HepG2 (cell line): ENCODE data around the gene TRA2B. TPM values are rescaled to one million over a fixed set of nuclear protein-coding genes. Genes with fewer than 3 reads are reported as not detected.
A peak's percentile ranks its signal among the peaks of the same experiment; 100 is the strongest.

Experiments used
- AGO1 ChIP-seq: fragments of 200-400 bp; formaldehyde crosslinking; IDR thresholded peaks from 2 replicates; pipeline ENCODE4 v1.6.1; 2017; ENCODE audit warnings: mild to moderate bottlenecking, low read depth, low read length, moderate library complexity; ENCODE audit not compliant: poor library complexity, severe bottlenecking
- CC2D1A ChIP-seq: sonication (generic); formaldehyde crosslinking; IDR thresholded peaks from 2 replicates; pipeline ENCODE4 v1.8.1; 2023; ENCODE audit warnings: mild to moderate bottlenecking, missing genetic modification reagents
- CCDC6 ChIP-seq: sonication (generic); formaldehyde crosslinking; IDR thresholded peaks from 2 replicates; pipeline ENCODE4 v1.8.1; 2022; ENCODE audit warnings: mild to moderate bottlenecking, missing genetic modification reagents, moderate library complexity
- CENPX ChIP-seq: sonication (generic); formaldehyde crosslinking; IDR thresholded peaks from 2 replicates; pipeline ENCODE4 v1.9.0; 2021; ENCODE audit warnings: mild to moderate bottlenecking, missing genetic modification reagents, moderate library complexity
- DMTF1 ChIP-seq: sonication (generic); formaldehyde crosslinking; IDR thresholded peaks from 2 replicates; pipeline ENCODE4 v1.4.0; 2020; ENCODE audit warnings: mild to moderate bottlenecking, missing genetic modification reagents
- ELF3 ChIP-seq: IDR thresholded peaks from 2 replicates; pipeline ENCODE4 v1.6.1; 2016; ENCODE audit warnings: missing genetic modification reagents, missing compliant biosample characterization
- EP300 ChIP-seq, 3 experiments: sonication (generic) in 1 of 3; formaldehyde crosslinking in 1 of 3; IDR thresholded peaks; 2 replicates each; pipeline versions ENCODE4 v1.5.1 to v1.6.1; 2011 to 2020; ENCODE audit warnings: low read depth in 2 of 3, low read length in 2 of 3, borderline replicate concordance in 1 of 3, improper control_type of control experiment in 1 of 3, mild to moderate bottlenecking in 1 of 3, missing genetic modification reagents in 1 of 3, moderate library complexity in 1 of 3
- FOXP1 ChIP-seq, 2 experiments: fragments of 450-650 bp in 1 of 2; IDR thresholded peaks; 2 replicates each; pipeline ENCODE4 v1.6.1; 2017 to 2018; ENCODE audit warnings: antibody characterized with exemption in 1 of 2
- PHF21A ChIP-seq: sonication (generic); formaldehyde crosslinking; IDR thresholded peaks from 2 replicates; pipeline ENCODE4 v1.5.0; 2020; ENCODE audit warnings: mild to moderate bottlenecking, missing genetic modification reagents
- PPARG ChIP-seq: conservative IDR thresholded peaks from 2 replicates; pipeline ENCODE4 v1.6.1; 2016; ENCODE audit warnings: missing biosample characterization, missing genetic modification reagents
- SP1 ChIP-seq, 2 experiments: fragments of 450-650 bp in 1 of 2; sonication (generic) in 1 of 2; formaldehyde crosslinking in 1 of 2; IDR thresholded peaks; 2 replicates each; pipeline versions ENCODE4 v1.4.0 to v1.6.1; 2016 to 2020; ENCODE audit warnings: missing genetic modification reagents in 1 of 2
- STAG1 ChIP-seq: sonication (generic); formaldehyde crosslinking; IDR thresholded peaks from 2 replicates; pipeline ENCODE4 v1.4.0; 2020; ENCODE audit warnings: missing genetic modification reagents
- ZNF17 ChIP-seq: sonication (generic); formaldehyde crosslinking; IDR thresholded peaks from 2 replicates; pipeline ENCODE4 v1.5.0; 2020; ENCODE audit warnings: mild to moderate bottlenecking, missing genetic modification reagents
- ZNF230 ChIP-seq: sonication (generic); formaldehyde crosslinking; IDR thresholded peaks from 2 replicates; pipeline ENCODE4 v1.4.0; 2020; ENCODE audit warnings: mild to moderate bottlenecking, missing genetic modification reagents
- ZNF33A ChIP-seq: sonication (generic); formaldehyde crosslinking; IDR thresholded peaks from 2 replicates; pipeline ENCODE4 v1.5.1; 2020; ENCODE audit warnings: missing genetic modification reagents, mild to moderate bottlenecking, moderate library complexity, borderline replicate concordance
- ZNF570 ChIP-seq: sonication (generic); formaldehyde crosslinking; IDR thresholded peaks from 2 replicates; pipeline ENCODE4 v1.4.0; 2020; ENCODE audit warnings: mild to moderate bottlenecking, missing genetic modification reagents, borderline replicate concordance
- ZNF580 ChIP-seq: IDR thresholded peaks from 2 replicates; pipeline ENCODE4 v1.6.1; 2016; ENCODE audit warnings: low read depth, borderline replicate concordance
- ZNF740 ChIP-seq: sonication (generic); formaldehyde crosslinking; IDR thresholded peaks from 2 replicates; pipeline ENCODE4 v1.4.0; 2020; ENCODE audit warnings: missing genetic modification reagents
- ZNF777 ChIP-seq: sonication (generic); formaldehyde crosslinking; IDR thresholded peaks from 2 replicates; pipeline ENCODE4 v1.4.0; 2020; ENCODE audit warnings: missing genetic modification reagents
- ZNF800 ChIP-seq: sonication (generic); formaldehyde crosslinking; IDR thresholded peaks from 2 replicates; pipeline ENCODE4 v1.4.0; 2020; ENCODE audit warnings: missing genetic modification reagents
- polyA plus RNA-seq, 8 experiments: library from polyadenylated mRNA; depleted of rRNA in 3 of 8; stranded (reverse) in 7 of 8; unstranded in 1 of 8; fragments of >200 nt; fragmentation: Illumina TruSeq in 4 of 8; extraction: Trizol in 4 of 8; gene quantifications; 2 replicates each; pipeline versions ENCODE4 v1.2.1 to v1.2.3, GENCODE V29; 2011 to 2016; ENCODE audit warnings: low read depth in 4 of 8, missing spikeins in 1 of 8, mixed read lengths in 1 of 8; ENCODE audit not compliant: insufficient read depth in 1 of 8
- total RNA-seq, 5 experiments: library from RNA; depleted of rRNA; stranded (reverse); fragments of >200 nt; fragmentation: Illumina TruSeq; extraction: Trizol; gene quantifications; 2 replicates each; pipeline ENCODE4 v1.2.3, GENCODE V29; 2016; ENCODE audit warnings: low read depth in 1 of 5
- TF ChIP-seq, protein P1 (sequence below), 2 experiments: sonication (generic) in 1 of 2; formaldehyde crosslinking in 1 of 2; IDR thresholded peaks; 2 replicates each; pipeline versions ENCODE4 v1.4.0 to v1.6.1; 2018 to 2020; ENCODE audit warnings: missing genetic modification reagents in 2 of 2, borderline replicate concordance in 1 of 2, low read depth in 1 of 2, mild to moderate bottlenecking in 1 of 2, missing biosample characterization in 1 of 2
- TF ChIP-seq, protein P2 (sequence below): sonication (generic); formaldehyde crosslinking; IDR thresholded peaks from 2 replicates; pipeline ENCODE4 v1.8.1; 2023; ENCODE audit warnings: missing genetic modification reagents, mild to moderate bottlenecking, borderline replicate concordance

TRA2B gene
- total and polyA plus RNA-seq, 2 of the 13 experiments (the other 11 are each of a cell fraction or from before 2014, with no cell fraction given): 105 to 241 TPM

GRCh38 chr3:185983495-185984141 lies 45.8 kb upstream of the TRA2B start (continued):
- TF ChIP-seq ZNF580 (CRISPR knock-in tag) (0 out of 2 replicates have a peak, but pooled peaks have one; percentile 46), ZNF740 (CRISPR knock-in tag) (no peak), DMTF1 (CRISPR knock-in tag) (no peak), ZNF777 (CRISPR knock-in tag) (no peak), ZNF17 (no peak), EP300 (IDR thresholded peaks at IDR 0.05; ENCODE audit: low read depth in 2 of 2, low read length in 2 of 2) (no peak), EP300 (CRISPR knock-in tag; IDR thresholded peaks at IDR 0.05; ENCODE audit: borderline replicate concordance) (no peak), CENPX (CRISPR knock-in tag) (no peak), AGO1 (no peak), PHF21A (no peak; the same call in 1 of the 2 replicates), CCDC6 (CRISPR knock-in tag) (no peak), STAG1 (CRISPR knock-in tag) (peak; percentile 97), PPARG (no peak), ZNF230 (CRISPR knock-in tag) (0 out of 2 replicates have a peak, but pooled peaks have one; percentile 47), ZNF800 (CRISPR knock-in tag) (no peak), ELF3 (CRISPR knock-in tag) (0 out of 2 replicates have a peak, but pooled peaks have one; percentile 31), SP1 (IDR thresholded peaks at IDR 0.05) (no peak), SP1 (CRISPR knock-in tag; IDR thresholded peaks at IDR 0.05) (no peak), ZNF33A (no peak), CC2D1A (CRISPR knock-in tag) (no peak), ZNF570 (CRISPR knock-in tag) (no peak), FOXP1 (IDR thresholded peaks at IDR 0.05) (no peak), FOXP1 (CRISPR knock-in tag; IDR thresholded peaks at IDR 0.05) (no peak)
- TF ChIP-seq, protein P1, sequence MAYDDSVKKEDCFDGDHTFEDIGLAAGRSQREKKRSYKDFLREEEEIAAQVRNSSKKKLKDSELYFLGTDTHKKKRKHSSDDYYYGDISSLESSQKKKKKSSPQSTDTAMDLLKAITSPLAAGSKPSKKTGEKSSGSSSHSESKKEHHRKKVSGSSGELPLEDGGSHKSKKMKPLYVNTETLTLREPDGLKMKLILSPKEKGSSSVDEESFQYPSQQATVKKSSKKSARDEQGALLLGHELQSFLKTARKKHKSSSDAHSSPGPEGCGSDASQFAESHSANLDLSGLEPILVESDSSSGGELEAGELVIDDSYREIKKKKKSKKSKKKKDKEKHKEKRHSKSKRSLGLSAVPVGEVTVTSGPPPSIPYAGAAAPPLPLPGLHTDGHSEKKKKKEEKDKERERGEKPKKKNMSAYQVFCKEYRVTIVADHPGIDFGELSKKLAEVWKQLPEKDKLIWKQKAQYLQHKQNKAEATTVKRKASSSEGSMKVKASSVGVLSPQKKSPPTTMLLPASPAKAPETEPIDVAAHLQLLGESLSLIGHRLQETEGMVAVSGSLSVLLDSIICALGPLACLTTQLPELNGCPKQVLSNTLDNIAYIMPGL (CRISPR knock-in tag; IDR thresholded peaks at IDR 0.05; ENCODE audit: borderline replicate concordance in 1 of 2, low read depth in 1 of 2): peak in 1 of 2 experiments; percentile 61; a peak in 1 of 4 replicates
- TF ChIP-seq, protein P2, sequence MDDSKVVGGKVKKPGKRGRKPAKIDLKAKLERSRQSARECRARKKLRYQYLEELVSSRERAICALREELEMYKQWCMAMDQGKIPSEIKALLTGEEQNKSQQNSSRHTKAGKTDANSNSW (CRISPR knock-in tag): no peak
